NK-92 (cell line): ENCODE data around the gene NRCAM.

ENCODE experiments used
- DNase-seq: peaks from one replicate; lab custom pipeline; 2025; ENCODE audit not compliant: unreplicated experiment; lab: John Stamatoyannopoulos, UW

Gene NRCAM

DNA sequence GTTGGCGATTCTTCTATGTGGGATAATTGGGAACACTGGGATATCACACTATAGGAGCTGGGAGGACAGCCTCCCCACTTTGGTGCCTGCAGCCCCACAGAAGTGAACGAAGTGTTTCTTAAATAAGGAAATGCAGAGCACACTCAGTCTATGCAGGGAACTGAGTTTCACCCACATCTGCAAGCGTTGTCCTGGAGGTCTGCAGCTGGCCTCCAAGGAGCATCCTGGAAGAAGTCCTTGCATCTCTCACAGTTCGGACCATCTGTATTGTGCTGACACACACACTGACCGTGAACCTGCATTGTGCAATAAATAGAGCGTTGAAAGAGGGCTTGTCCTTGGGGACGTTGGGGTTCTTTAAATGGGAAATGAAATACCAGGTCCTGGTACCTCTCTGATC, 351.9 kb downstream of the NRCAM start:
- no peak for DNase-seq

DNA sequence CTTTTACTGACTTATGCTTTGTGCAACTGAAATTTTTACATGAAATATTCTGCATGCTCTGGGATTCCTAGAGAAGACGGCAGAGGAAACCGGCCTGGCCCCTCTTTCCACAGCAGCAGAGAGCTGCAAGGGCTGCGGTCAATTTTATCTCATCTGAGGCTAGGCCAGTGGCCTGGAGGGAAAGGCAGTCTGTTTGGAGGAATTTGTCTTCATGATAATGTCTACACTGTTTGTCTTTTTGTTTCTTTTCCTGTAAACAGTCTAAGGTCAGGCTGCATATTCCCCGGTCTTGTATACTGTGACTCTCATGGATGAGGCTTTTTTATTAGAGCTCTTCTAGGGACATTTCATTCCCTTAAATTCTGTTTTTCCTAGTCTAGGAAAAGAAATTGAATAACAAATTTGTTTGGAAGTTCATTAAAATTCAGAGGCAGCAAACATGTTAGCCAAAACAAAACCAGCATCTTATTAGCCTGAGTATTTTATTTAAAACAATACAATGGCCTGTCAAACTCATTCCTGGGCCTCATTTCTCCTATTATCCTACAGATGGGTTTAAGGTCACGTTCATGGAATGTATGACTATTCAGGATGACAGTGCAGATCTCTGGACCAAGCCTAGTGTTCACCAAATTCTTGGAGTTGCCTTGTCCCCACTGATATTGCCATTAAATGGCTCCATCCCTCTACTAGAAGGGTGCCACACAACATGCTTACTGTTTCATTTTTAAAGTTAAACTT, 352.5 kb downstream of the NRCAM start:
- no peak for DNase-seq

DNA sequence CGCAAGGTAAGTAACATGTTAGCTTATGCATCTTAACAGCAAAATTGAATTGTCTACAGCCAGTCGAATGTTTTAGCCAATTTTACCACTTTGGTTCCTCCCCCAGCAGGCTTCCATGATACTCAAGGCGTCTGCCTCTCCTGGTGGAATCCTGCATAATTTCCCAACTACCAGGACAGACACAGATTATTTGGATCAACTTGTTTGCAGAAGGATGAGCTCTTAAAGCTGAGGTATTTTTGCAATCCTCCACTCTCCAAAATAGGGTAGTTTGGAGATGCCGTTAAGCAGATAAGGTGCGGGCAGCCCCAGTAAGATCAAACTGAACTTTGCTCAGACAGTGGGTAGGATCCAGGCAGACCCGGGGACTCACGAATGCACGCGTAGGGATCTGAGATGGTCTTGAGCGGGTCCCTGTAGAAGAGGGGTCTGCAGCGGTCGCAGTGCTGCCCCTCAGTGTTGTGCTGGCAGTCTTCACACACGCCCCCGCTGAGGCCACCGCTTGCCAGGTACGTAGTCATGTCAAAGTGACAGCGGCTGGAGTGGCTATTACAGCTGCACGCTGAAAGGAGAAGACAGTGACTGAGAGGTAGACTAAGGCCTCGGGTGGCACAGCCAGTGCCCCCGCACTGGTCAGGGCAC, 353.4 kb downstream of the NRCAM start:
- DNase-seq: no peak

DNA sequence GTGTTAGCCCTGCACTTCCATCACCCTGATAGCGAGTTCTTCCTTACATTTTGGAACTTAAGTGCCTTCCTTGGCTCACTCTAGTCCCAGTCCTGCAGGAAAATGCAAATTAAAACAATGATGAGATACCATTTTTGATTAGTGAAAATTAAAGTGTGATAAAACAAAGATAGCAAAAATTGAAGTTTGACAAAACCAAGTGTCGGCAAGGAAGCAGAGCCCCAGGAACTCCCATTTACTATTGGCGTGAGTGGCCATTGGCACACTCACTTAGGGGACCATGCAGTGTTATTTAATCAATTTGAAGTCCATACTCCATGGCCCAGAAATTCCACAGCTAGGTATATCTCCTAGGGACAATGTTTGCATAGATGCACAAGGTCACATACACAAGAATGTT, 354.5 kb downstream of the NRCAM start:
- DNase-seq: no peak

DNA sequence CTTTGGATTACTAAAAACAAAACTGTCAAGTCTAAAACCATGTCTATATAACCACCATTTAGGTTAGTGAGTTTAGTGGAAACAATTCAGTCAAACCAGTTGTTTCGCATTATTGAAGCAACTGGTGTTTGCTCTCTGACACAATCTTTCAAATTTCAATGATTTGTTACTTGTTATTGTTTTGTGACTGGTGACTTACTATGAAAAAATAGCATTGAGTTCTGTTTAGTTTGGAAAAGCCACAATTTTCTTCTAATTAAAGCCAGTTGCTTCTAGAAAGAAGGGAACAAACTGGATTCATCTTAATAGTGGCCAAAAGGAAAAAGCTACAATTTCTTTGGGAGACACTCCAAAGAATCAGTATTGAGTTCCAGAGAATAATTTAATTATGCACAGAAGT, 356.5 kb downstream of the NRCAM start:
- DNase-seq: no peak

DNA sequence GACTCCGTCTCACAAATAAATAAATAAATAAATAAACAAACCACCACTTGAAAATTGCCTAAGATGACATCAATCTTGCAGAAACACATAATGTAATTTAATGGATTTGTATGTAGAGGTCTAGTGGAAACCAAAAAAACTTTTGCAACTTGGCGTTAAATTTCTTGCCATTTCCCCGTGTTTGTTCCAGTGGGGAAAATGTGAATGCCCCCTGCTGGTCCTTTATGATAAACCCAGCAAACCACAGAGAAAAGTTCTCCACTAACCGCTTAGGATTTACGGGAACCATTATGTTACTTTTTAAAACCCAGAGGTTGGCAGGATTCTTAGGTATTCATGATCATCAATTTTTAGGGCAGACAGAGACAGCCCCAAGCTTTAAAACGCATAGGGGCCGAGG, 358.5 kb downstream of the NRCAM start:
- no peak for DNase-seq
